H1 (cell line): Measurements from ENCODE around the gene RAB8B. TPM values are rescaled to one million over a fixed set of nuclear protein-coding genes. Genes with fewer than 3 reads are reported as not detected.

Source experiments
- CTCF ChIA-PET: fragments of 300-600 bp; sonication (Branson Sonifier 250); formaldehyde crosslinking; loops from one replicate; lab custom pipeline; 2021; ENCODE audit not compliant: partially characterized antibody; lab: Charles Lee
- POLR2A ChIA-PET: fragments of 300-600 bp; sonication (Branson Sonifier 250); formaldehyde crosslinking; loops from one replicate; lab custom pipeline; 2021; ENCODE audit warnings: inconsistent platforms; ENCODE audit not compliant: partially characterized antibody; lab: Charles Lee
- DNase-seq, 2 experiments: peaks; one replicate each; pipeline versions ENCODE4 v3.0.0 to v3.0.0-alpha.2; 2010 to 2022; ENCODE audit warnings: low spot score in 2 of 2, low read depth in 1 of 2, mixed read lengths in 1 of 2
- FAIRE-seq: peaks from 2 replicates; lab custom pipeline; 2011; peaks lifted over from hg19 to GRCh38; lab: Jason Lieb, UNC
- H2AFZ ChIP-seq: 2 replicates; pipeline ENCODE4 v1.8.1; 2012; ENCODE audit warnings: low read length, inconsistent platforms
- H2AK5ac ChIP-seq: 2 replicates; pipeline ENCODE4 v1.6.1; 2013; ENCODE audit warnings: low read depth, low read length
- H2BK120ac ChIP-seq: replicated peaks from 2 replicates; pipeline ENCODE3; 2013; ENCODE audit warnings: low read depth, low read length, inconsistent platforms
- H2BK12ac ChIP-seq: 2 replicates; pipeline ENCODE4 v1.6.1; 2013; ENCODE audit warnings: low read depth, low read length
- H2BK15ac ChIP-seq: 2 replicates; pipeline ENCODE4 v1.6.1; 2013; ENCODE audit warnings: low read length
- H2BK20ac ChIP-seq: 2 replicates; pipeline ENCODE4 v1.6.1; 2013; ENCODE audit warnings: low read length
- H2BK5ac ChIP-seq: 2 replicates; pipeline ENCODE4 v1.6.1; 2013; ENCODE audit warnings: low read depth, low read length
- H3K14ac ChIP-seq: 2 replicates; pipeline ENCODE4 v1.6.1; 2013; ENCODE audit warnings: inconsistent platforms; ENCODE audit not compliant: insufficient read length
- H3K18ac ChIP-seq: 2 replicates; pipeline ENCODE4 v1.6.1; 2013; ENCODE audit warnings: low read length; ENCODE audit errors: extremely low read depth
- H3K23ac ChIP-seq: 2 replicates; pipeline ENCODE4 v1.6.1; 2013; ENCODE audit warnings: inconsistent platforms; ENCODE audit not compliant: insufficient read length
- H3K23me2 ChIP-seq: 2 replicates; pipeline ENCODE4 v1.6.1; 2013; ENCODE audit warnings: low read depth, low read length
- H3K27ac ChIP-seq: 2 replicates; pipeline ENCODE4 v1.6.1; 2011; ENCODE audit warnings: low read depth, low read length, inconsistent platforms
- H3K27me3 ChIP-seq, 4 experiments: replicated peaks in 1 of 4; 1 replicate in 1 of 4; 2 replicates in 3 of 4; pipeline versions ENCODE4 v1.6.1 to v1.8.1; 2011 to 2013; ENCODE audit warnings: low read length in 3 of 4, mild to moderate bottlenecking in 3 of 4, inconsistent platforms in 2 of 4, mixed read lengths in 2 of 4, moderate library complexity in 1 of 4; ENCODE audit not compliant: control insufficient read depth in 3 of 4, insufficient read depth in 3 of 4; ENCODE audit errors: extremely low read depth in 1 of 4
- H3K36me3 ChIP-seq, 4 experiments: 2 replicates each; pipeline versions ENCODE4 v1.6.1 to v1.8.1; 2011 to 2013; ENCODE audit warnings: mild to moderate bottlenecking in 4 of 4, low read length in 3 of 4, moderate library complexity in 2 of 4, control low read depth in 1 of 4, inconsistent platforms in 1 of 4; ENCODE audit not compliant: insufficient read depth in 4 of 4, control insufficient read depth in 2 of 4
- H3K4ac ChIP-seq: replicated peaks from 2 replicates; pipeline ENCODE3; 2013; ENCODE audit warnings: low read length, low read depth, mixed read lengths, inconsistent platforms; ENCODE audit not compliant: insufficient read length
- H3K4me1 ChIP-seq, 4 experiments: replicated peaks in 1 of 4; 1 replicate in 1 of 4; 2 replicates in 3 of 4; pipeline versions ENCODE4 v1.6.1 to v1.8.1; 2011 to 2013; ENCODE audit warnings: low read length in 3 of 4, inconsistent platforms in 2 of 4, mixed read lengths in 1 of 4; ENCODE audit not compliant: insufficient read depth in 4 of 4, control insufficient read depth in 3 of 4
- H3K4me2 ChIP-seq, 2 experiments: 2 replicates each; pipeline versions ENCODE4 v1.6.1 to v1.8.1; 2011 to 2013; ENCODE audit warnings: low read depth in 2 of 2, low read length in 2 of 2, control low read depth in 1 of 2, inconsistent platforms in 1 of 2, mild to moderate bottlenecking in 1 of 2; ENCODE audit not compliant: insufficient read depth in 1 of 2
- H3K4me3 ChIP-seq, 4 experiments: fragments of 200-600, 300-600 bp in 1 of 4; sonication (generic), shearing (Covaris generic), sonication (Bioruptor Twin) in 1 of 4; 2 replicates each; pipeline versions ENCODE4 v1.5.1 to v1.8.1; 2011 to 2016; ENCODE audit warnings: low read length in 4 of 4, low read depth in 3 of 4, control low read depth in 2 of 4, inconsistent platforms in 2 of 4, mild to moderate bottlenecking in 2 of 4, mixed read lengths in 1 of 4, moderate library complexity in 1 of 4; ENCODE audit not compliant: insufficient read depth in 2 of 4; ENCODE audit errors: extremely low read depth in 1 of 4
- H3K56ac ChIP-seq: replicated peaks from 2 replicates; pipeline ENCODE3; 2013; ENCODE audit warnings: low read depth, mild to moderate bottlenecking, mixed read lengths, low read length, inconsistent platforms; ENCODE audit not compliant: insufficient read length
- H3K79me1 ChIP-seq: 2 replicates; pipeline ENCODE4 v1.6.1; 2013; ENCODE audit warnings: low read depth, low read length, control low read depth
- H3K79me2 ChIP-seq, 2 experiments: 2 replicates each; pipeline versions ENCODE4 v1.6.1 to v1.8.1; 2012 to 2013; ENCODE audit warnings: low read length in 2 of 2, mild to moderate bottlenecking in 2 of 2, inconsistent platforms in 1 of 2; ENCODE audit not compliant: insufficient read depth in 2 of 2, control insufficient read depth in 1 of 2
- H3K9ac ChIP-seq, 4 experiments: replicated peaks in 1 of 4; 1 replicate in 1 of 4; 2 replicates in 3 of 4; pipeline versions ENCODE4 v1.6.1 to v1.8.1; 2011 to 2013; ENCODE audit warnings: low read depth in 3 of 4, low read length in 3 of 4, control low read depth in 2 of 4, mild to moderate bottlenecking in 2 of 4, moderate library complexity in 2 of 4, inconsistent platforms in 1 of 4; ENCODE audit errors: extremely low read depth in 1 of 4
- H3K9me3 ChIP-seq, 2 experiments: 2 replicates each; pipeline versions ENCODE4 v1.6.1 to v1.8.1; 2012 to 2013; ENCODE audit warnings: mild to moderate bottlenecking in 2 of 2, moderate library complexity in 2 of 2, control low read depth in 1 of 2, inconsistent platforms in 1 of 2, low read depth in 1 of 2, low read length in 1 of 2, mixed read lengths in 1 of 2; ENCODE audit not compliant: insufficient read depth in 2 of 2
- H4K20me1 ChIP-seq, 2 experiments: replicated peaks in 1 of 2; 2 replicates each; pipeline versions ENCODE3 to v1.8.1; 2011 to 2013; ENCODE audit warnings: inconsistent platforms in 2 of 2, low read length in 2 of 2, mild to moderate bottlenecking in 1 of 2; ENCODE audit not compliant: insufficient read depth in 2 of 2, control insufficient read depth in 1 of 2
- H4K5ac ChIP-seq: 2 replicates; pipeline ENCODE4 v1.6.1; 2013; ENCODE audit warnings: low read length, low read depth, mixed read lengths, inconsistent platforms; ENCODE audit not compliant: insufficient read length
- H4K8ac ChIP-seq: 2 replicates; pipeline ENCODE4 v1.8.0; 2013; ENCODE audit warnings: mild to moderate bottlenecking, moderate library complexity, low read length, inconsistent platforms; ENCODE audit not compliant: insufficient read depth; ENCODE audit errors: extremely low read depth
- H4K91ac ChIP-seq: replicated peaks from 2 replicates; pipeline ENCODE3; 2013; ENCODE audit warnings: low read length, mixed read lengths, inconsistent platforms; ENCODE audit not compliant: insufficient read length
- CBX8 ChIP-seq: fragments of 300-800, 300-1000 bp; sonication (generic); IDR thresholded peaks from 2 replicates; pipeline ENCODE4 v1.7.1; 2016; ENCODE audit warnings: low read depth, low read length, borderline replicate concordance
- EZH2 ChIP-seq: fragments of 200-600 bp; sonication (generic); IDR thresholded peaks from 2 replicates; pipeline ENCODE4 v1.7.1; 2012; ENCODE audit warnings: low read depth, mild to moderate bottlenecking, moderate library complexity, low read length, inconsistent platforms; ENCODE audit not compliant: severe bottlenecking
- JUN ChIP-seq: IDR thresholded peaks from 2 replicates; pipeline ENCODE4 v1.6.1; 2011; ENCODE audit warnings: low read depth, mild to moderate bottlenecking, improper control_type of control experiment, low read length
- MAFK ChIP-seq: IDR thresholded peaks from 2 replicates; pipeline ENCODE4 v1.6.1; 2012; ENCODE audit warnings: low read depth, mild to moderate bottlenecking, improper control_type of control experiment, low read length
- polyA plus RNA-seq, 7 experiments: library from polyadenylated mRNA; depleted of rRNA in 3 of 7; stranded (reverse) in 5 of 7; unstranded in 2 of 7; fragments of >200 nt in 5 of 7; fragments of 200-250 nt in 2 of 7; gene quantifications; 1 replicate in 5 of 7; 2 replicates in 1 of 7; 4 replicates in 1 of 7; pipeline versions ENCODE4 v1.2.1 to v1.2.3, GENCODE V29; 2011 to 2013; ENCODE audit warnings: missing spikeins in 2 of 7, mixed read lengths in 2 of 7
- total RNA-seq: library from RNA; stranded (reverse); fragmentation: NEBNext Ultra II Directional; extraction: Animal tissue kit (Norgen Biotek cat#: 25700); gene quantifications from 2 replicates; pipeline ENCODE4 v1.2.1, GENCODE V29; 2021

The RAB8B gene
- total and polyA plus RNA-seq, 2 of the 8 experiments (the other 6 are each of a cell fraction or from before 2014, with no cell fraction given) = 9.5 to 47.8 TPM

- TF ChIP-seq MAFK (no peak), JUN (no peak), CBX8 (no peak), EZH2 (no peak)
- CTCF ChIA-PET = interaction anchor here (1.0 to 1.5 kb wide), 2 partner anchors 45 to 110 kb away, joined by 3 to 4 read pairs; no protein-coding TSS in a partner anchor
- no peak overlapping the region for H2BK5ac ChIP-seq
Measured at GRCh38 chr15:63261311-63261710, 71.9 kb downstream of the RAB8B start.

More at GRCh38 chr15:63261311-63261710, 71.9 kb downstream of the RAB8B start:
- Histone ChIP-seq H4K91ac (no peak overlapping the region), H3K4me1 (peaks cover 0 to 4% (median 0%) of the 10 kb centered on the region in 4 experiments; a peak in 2 of 7 replicates), H3K36me3 (peaks cover 2 to 21% (median 9%) of the 10 kb centered on the region in 4 experiments; a peak in 5 of 8 replicates), H2BK120ac (no peak overlapping the region), H2AK5ac (no peak overlapping the region), H3K27me3 (no peaks in the 10 kb centered on the region), H4K20me1 (no peaks in the 10 kb centered on the region), H3K23ac (no peak overlapping the region), H2AFZ (no peak overlapping the region), H3K56ac (no peak overlapping the region), H3K79me1 (no peaks in the 10 kb centered on the region), H3K18ac (no peak overlapping the region), H2BK12ac (no peak overlapping the region), H2BK15ac (no peak overlapping the region), H3K4me3 (no peak overlapping the region), H3K27ac (no peak overlapping the region), H3K23me2 (no peaks in the 10 kb centered on the region), H3K4ac (no peak overlapping the region), H3K4me2 (no peak overlapping the region), H3K14ac (no peak overlapping the region), H3K9me3 (no peaks in the 10 kb centered on the region), H4K8ac (no peak overlapping the region), H3K79me2 (no peaks in the 10 kb centered on the region), H4K5ac (no peak overlapping the region), H2BK20ac (no peak overlapping the region), H3K9ac (no peak overlapping the region)
- no peak for FAIRE-seq
- no peak for DNase-seq
- POLR2A ChIA-PET = interaction anchor here (1.3 kb wide), 1 partner anchor 79 kb away, joined by 5 read pairs; no protein-coding TSS in a partner anchor
